GM12892 (cell line): ENCODE data around the gene ADRA2B.

Experiments used
- DNase-seq: peaks from one replicate; pipeline ENCODE4 v3.0.0; 2011; ENCODE audit not compliant: insufficient read length
- FAIRE-seq: peaks from 2 replicates; lab custom pipeline; 2011; peaks lifted over from hg19 to GRCh38; lab: Jason Lieb, UNC
- POLR2A ChIP-seq: IDR thresholded peaks from 2 replicates; pipeline ENCODE4 v1.6.1; 2011; ENCODE audit warnings: low read depth, low read length, control low read depth
- POLR2AphosphoS5 ChIP-seq: IDR thresholded peaks from 2 replicates; pipeline ENCODE4 v1.6.1; 2011; ENCODE audit warnings: low read depth, low read length, control low read depth
- TAF1 ChIP-seq: IDR thresholded peaks from 2 replicates; pipeline ENCODE4 v1.6.1; 2011; ENCODE audit warnings: low read depth, mild to moderate bottlenecking, control low read depth, low read length, borderline replicate concordance

ADRA2B gene

DNA sequence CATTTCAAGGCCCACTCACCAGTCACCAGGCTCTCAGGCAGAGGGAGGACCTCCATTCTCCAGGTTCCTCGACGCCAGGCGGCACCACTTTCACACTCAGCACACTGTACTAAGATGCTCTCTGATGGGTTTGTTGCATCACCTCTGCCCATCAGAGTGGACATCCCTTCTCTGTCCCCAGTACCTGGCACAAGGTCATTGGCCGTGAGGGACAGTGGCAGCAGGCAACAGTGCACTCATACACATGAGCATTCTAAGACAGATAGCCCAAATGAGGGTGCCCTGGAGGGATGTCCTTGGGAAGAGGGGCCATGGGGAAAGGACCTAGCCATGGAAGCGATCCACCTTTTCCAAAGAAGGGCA lies 3.0 kb upstream of the ADRA2B start:
- FAIRE-seq (no peak), DNase-seq (no peak)
- TF ChIP-seq POLR2AphosphoS5 (no peak), POLR2A (no peak), TAF1 (no peak)

DNA sequence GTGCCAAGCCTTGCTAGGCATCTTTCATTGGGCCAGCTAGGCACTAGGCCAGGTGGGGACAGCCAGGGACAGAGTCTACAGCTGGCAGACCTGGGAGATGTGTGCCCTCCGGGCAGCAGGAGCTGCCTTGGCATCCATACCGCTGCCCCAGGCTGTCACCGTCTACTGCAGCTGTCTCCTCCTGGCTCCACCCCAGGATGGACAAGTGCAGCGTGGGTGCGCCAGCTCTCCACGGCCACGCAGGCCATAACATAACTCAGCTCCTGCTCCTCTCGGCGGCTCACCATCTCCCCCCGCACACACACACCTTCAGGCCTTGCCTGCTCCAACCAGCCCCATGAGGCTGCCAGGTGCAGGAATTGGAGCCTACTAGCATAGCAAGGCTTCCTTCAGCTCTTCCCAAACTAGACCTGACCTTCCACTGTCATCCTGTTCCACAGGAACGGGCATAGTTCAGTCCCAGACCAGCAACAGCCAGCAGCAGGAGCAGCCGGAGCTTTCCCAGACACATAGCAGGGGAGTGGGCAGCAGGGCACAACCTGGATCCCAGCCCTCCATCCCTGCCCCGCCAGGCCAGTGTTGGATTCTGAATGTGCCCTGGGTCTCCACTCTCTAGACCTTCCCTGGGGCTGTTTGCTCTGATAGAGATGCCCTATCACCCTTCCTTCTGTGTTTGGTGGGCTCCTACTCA lies 2.5 kb upstream of the ADRA2B start:
- TF ChIP-seq TAF1: no peak
- TF ChIP-seq POLR2AphosphoS5: no peak
- no peak for TF ChIP-seq POLR2A
- no peak for DNase-seq
- FAIRE-seq: no peak

DNA sequence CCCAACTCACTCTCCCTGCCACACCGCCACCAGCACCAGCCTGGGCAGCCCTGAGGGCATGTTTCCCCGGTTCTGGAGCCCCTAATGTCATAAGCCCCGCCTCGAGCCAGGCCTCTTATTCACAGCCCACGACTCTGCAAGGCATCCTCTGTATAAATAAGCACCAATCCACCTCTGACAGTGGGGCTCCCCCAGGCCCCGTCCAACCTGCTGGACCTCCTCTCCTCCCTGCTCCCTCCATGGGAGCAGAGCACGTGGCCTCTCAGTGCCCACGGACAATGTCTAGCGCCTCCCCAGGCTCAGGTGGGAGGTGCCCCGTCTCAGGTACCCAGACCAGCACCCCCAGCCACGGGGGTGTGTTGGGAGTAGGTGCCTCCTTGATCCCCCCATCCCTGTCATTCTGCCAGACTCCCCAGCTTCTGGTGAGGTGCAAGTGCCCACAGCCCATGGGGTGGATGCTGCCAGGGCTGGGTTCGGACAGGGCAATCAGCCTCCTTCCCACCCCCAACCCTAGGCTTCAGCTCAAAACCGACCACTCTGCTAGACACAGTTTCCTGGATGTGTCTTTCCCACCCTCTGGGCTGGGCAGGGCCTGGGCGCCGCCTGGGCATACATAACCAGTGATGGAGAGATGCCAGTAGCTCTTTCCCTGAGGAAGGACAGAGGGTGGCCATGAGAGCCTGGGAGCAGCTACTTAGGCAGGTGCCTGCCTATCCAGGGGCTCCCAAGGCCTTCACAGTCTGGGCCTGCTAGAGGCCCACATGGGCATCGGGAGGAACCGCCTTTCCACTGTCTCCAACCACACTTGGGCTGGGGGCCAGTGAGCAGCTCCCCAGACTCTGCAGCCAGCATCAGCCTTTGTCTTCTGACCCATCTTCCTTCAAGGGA lies 1.6 kb upstream of the ADRA2B start:
- no peak for FAIRE-seq
- DNase-seq: no peak
- TF ChIP-seq POLR2AphosphoS5 (no peak), POLR2A (no peak), TAF1 (no peak)

DNA sequence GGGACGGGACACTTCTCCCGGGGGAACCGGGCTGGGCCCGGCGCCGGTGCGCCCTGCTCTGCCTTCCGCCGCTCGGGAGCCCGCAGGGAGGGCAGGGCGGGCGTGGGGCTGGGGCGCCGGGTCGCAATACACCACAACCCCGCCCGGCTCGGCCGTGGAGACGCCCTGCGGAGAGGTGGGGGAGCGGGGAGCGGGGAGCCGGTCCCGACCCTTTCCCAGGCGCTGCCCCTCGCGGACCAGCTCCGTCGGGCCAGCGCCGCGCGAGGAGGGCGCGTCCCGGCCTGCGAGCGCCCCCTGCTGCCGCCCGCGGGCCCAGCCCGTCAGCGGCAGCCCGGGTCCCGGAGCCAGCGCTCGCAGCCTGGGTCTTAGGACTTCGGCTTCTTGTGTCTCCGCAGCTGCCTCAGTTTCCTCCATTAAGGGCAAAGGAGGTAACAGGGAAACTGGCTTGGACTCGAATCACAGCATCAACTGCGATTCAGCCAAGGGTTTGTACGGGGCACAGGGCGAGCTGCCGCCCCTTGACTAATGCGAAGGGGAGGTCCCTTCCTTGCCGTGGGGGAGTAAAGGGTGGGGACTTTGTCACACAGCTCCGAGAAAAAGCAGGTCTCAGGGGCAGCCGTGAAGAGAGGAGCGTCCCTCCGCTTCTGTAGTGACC lies 635 bp upstream of the ADRA2B start:
- TF ChIP-seq TAF1 (no peak), POLR2AphosphoS5 (no peak), POLR2A (no peak)
- DNase-seq (peak; percentile 97), FAIRE-seq (peak; percentile 42)

DNA sequence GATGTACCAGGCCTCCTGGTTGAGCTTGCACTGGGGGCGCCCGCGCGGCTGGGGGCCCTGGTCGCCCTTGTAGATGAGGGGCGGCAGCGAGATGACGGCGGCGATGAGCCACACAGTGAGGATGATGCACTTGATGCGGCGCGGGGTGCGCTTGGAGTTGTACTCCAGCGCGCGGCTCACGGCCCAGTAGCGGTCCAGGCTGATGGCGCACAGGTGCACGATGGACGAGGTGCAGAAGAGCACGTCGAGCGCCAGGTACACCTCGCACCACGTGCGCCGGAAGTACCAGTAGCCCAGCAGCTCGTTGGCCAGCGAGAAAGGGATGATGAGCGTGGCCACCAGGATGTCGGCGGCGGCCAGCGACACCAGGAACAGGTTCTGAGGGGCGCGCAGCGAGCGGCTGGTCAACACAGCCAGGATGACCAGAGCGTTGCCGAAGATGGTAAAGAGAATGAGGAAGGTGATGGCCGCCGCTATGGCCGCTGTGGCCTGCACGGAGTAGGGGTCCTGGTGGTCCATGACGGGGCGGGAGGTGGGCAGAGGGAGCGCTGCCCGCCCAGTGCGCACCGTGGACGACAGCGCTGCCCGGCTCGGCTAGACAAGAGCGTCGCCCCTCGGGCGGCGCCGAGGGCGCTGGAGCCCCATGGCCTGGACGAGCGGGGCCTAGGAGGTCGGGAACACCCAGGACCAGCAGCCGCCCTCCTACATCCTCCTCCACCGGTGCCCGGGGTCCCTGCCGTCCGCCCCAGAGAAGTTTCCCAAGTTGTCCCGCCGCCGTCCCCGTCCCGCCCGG lies 544 bp downstream of the ADRA2B start:
- FAIRE-seq: no peak
- no peak for TF ChIP-seq POLR2A
- no peak for TF ChIP-seq TAF1
- no peak for TF ChIP-seq POLR2AphosphoS5
- DNase-seq: no peak

DNA sequence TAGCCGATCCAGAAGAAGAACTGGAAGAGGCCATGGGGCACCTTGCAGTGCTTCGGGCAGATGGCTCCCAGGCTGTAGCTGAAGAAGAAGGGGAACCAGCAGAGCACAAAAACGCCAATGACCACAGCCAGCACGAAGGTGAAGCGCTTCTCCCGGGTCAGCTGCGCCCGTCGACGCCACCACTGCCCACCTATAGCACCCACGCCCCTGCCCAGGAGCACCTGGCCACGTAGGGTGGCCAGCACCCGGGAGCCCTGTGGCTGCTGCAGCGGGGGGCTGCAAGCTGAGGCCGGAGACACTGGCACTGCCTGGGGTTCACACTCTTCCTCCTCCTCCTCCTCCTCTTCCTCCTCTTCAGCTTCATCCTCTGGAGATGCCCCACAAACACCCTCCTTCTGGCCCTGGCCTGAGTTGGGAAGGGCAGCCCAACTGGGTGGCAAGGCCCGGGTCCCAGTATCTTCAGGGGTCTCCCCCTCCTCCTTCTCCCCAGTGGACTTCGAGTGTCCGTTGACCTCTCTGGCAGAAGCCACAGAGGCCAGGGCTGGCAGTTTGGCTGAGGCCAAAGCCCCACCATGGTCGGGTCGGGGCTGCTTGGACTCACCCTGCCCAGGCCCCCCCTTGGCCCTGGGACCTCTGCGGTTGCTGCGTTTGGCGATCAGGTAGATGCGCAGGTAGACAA lies 1.3 kb downstream of the ADRA2B start:
- TF ChIP-seq POLR2A (no peak), POLR2AphosphoS5 (no peak), TAF1 (no peak)
- no peak for DNase-seq
- FAIRE-seq: no peak

DNA sequence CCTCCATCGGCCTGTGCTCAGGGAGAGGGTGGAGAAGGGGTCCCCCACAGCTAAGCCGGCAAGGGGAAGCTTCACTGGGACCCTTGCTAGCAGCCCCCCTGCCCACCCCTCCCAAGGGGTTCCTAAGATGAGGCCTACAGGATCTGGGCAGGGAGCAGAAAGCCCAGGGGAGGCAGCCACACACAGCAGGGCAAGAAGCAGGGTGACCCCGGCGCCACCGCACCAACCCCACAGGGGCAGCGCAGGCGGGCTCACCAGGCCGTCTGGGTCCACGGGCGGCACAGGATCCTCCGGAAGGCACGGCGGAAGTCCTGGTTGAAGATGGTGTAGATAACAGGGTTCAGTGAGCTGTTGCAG lies 1.8 kb downstream of the ADRA2B start:
- no peak for DNase-seq
- no peak for TF ChIP-seq TAF1
- TF ChIP-seq POLR2A: no peak
- TF ChIP-seq POLR2AphosphoS5: no peak
- FAIRE-seq: no peak

DNA sequence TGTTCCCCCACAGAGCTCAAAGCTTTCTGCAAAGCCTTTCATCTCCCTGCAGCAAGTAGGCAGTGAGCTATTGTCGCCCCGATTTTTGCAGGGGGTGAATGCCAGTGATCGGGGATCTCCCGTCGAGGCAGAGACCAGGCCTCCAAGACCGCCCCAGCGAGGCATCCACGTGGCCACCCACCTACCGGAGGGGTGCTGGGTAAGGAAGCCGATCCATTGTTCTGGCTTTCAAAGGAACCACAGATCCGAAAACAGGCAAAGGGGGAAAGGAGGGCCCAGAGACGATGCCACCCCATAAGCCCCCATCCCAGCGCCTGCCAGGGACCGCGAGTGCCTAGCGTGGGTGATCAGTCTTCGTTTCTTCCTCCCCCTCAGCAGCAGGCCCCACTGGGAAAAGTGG lies 2.4 kb downstream of the ADRA2B start:
- DNase-seq: no peak
- no peak for FAIRE-seq

DNA sequence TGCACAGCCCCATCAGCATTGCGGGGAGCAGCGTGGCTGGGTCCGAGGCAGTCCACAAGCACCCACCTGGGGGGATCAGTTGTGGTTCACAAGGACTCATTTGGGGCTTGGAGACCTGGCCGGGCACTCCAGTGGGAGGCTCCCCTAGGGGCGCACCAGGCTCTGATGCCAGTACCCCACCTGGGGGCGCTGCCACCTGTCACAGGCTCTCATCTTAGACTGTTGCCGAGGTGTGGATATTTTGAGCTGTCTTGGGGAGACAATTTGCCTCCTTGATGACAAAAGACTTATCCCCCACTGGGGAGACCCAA lies 3.0 kb downstream of the ADRA2B start:
- TF ChIP-seq POLR2A (no peak), POLR2AphosphoS5 (no peak), TAF1 (no peak)
- DNase-seq (no peak), FAIRE-seq (no peak)

More for the DNA sequence above, 2.4 kb downstream of the ADRA2B start:
- TF ChIP-seq POLR2A (no peak), POLR2AphosphoS5 (no peak), TAF1 (no peak)

DNA sequence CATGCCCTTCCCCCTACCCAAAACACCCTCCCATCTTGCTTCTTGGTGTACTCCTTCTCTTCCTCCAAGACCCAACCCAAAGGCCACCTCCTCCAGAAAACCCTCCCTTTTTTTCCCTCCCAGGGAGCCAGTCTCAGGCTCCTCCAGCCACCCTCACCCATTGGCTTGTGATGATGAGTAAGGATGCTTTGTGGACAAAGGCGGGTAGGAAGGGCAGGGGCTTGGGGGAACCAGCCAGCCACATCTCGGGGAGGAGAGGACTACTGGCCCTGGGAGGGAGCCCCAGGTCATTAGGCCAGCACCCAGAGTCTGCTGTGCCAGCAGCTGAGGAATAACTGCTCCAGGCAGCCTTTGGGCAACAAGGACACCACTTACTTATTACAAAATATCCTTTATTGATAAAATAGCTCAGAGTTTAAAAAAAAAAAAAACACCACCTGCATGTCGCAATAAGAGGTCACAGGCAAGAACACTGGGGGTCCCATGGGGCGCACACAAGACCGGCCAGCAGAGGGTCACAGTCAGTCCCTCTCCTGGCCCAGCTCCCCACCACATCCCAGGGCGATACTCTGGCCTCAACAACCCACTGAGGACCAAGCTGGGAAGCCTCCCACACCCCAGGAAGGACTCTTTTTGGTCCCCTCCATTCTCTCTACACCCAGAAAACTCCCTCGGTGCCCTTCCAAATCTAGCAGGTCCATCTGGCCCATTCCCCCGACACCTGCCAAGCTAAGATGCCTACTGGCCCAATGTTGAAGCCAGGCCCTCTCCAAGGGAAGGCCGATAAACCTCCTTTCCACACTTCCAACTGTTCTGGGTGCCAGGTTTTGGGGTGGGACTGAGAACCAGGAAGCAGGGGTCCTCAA lies 3.6 kb downstream of the ADRA2B start:
- FAIRE-seq: no peak
- TF ChIP-seq POLR2A (no peak), TAF1 (no peak), POLR2AphosphoS5 (no peak)

More for the DNA sequence above, 3.6 kb downstream of the ADRA2B start:
- no peak for DNase-seq
